HG03103 (cell line): ENCODE measurements around the gene MAP6.

ENCODE experiments used
- ATAC-seq: cut with Tn5 transposase; IDR thresholded peaks from one replicate; pipeline ENCODE4 v1.9.1; 2021; ENCODE audit warnings: low read depth; ENCODE audit not compliant: unreplicated experiment

MAP6 gene

DNA sequence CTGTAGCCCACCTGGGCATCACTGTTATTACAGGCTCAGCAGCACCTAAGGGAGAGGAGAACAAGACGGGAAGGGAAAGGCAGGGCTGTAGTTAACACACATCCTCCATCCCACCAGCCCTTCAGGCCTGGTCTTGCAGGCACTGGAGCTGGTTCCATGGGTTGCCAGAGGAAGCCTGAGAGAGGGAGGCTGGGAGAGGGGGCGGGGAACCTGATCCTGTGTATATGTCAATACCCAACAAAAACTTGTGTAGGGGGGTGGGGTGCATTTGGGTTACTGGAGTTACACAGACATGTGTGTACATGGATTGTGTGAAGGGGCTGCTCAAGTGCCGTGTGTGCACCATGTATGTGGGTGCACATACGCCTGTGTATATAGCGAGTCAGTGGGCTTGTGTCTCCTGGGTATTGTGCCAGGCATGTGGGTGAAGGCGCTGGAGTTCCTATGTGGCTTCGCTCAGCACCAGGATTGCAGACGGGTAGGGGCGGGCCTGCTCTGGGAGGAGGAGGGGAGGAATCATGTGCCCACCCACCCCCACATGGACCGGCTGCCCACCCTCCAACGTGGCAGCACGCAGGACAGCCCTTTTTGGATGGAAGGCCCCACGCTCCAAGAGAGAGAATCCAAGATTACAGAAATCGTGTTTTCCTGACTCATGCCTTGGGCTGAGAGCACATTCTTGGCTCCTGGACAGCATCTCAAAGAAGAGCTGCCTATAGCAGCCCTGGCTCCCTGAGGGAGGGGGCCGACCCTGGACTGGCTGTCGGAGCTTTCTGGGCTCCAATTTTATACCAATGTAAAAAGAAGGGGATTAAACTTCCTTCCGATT, 111.0 kb downstream of the MAP6 start:
- ATAC-seq = no peak

DNA sequence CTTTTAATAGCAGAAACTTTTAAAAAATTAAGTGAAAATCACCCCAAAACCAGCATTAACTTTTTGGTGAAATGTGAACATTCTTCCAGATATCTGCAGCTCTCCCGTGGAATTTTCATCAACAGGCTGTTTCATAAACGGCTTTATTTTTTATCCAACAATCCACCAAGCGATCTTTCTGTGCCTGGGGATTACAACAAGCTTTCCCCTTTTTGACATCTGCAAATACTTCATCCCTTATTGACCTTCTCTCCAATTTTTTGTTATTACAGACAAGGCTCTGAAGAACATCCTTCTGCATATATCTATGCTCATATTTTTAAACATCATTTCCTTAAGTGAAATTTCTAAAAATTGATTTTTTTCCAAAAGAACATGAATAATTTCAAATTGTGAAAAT, 112.6 kb downstream of the MAP6 start:
- ATAC-seq = no peak

DNA sequence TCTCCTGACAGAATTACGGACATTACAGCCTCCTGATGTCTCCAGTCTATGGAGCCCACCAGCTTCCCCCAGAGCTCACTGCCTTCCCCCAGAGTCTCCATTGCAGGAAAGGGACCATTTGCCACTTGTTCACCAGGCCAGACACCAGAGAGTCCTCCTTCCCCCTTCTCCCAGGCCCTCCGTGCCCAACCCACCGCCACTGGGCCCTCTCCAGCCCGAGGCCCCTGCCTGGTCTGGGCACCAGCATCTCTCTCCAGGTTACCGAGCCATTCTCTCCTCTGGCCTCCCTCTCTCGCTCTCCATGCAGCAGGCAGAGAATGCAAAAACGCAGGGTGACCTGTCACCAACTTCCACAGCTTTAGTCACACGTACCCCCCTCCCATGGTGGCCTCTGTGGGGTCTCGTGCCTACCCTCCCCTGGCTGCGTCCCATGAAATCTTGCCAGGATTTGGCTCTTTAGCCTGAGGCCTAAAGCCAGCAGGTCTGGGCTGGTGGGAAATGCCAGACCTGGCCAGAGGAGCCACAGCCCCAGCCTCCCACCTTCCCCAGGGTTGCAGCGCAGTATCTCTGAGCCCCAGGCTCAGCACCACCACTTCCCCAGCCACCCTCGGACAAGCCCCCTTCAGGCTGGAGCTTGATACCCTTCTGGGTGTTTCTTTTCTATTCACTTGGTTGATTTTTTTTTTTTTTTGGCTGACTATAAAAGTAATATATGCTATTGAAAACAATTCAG, 113.6 kb downstream of the MAP6 start:
- no peak for ATAC-seq

DNA sequence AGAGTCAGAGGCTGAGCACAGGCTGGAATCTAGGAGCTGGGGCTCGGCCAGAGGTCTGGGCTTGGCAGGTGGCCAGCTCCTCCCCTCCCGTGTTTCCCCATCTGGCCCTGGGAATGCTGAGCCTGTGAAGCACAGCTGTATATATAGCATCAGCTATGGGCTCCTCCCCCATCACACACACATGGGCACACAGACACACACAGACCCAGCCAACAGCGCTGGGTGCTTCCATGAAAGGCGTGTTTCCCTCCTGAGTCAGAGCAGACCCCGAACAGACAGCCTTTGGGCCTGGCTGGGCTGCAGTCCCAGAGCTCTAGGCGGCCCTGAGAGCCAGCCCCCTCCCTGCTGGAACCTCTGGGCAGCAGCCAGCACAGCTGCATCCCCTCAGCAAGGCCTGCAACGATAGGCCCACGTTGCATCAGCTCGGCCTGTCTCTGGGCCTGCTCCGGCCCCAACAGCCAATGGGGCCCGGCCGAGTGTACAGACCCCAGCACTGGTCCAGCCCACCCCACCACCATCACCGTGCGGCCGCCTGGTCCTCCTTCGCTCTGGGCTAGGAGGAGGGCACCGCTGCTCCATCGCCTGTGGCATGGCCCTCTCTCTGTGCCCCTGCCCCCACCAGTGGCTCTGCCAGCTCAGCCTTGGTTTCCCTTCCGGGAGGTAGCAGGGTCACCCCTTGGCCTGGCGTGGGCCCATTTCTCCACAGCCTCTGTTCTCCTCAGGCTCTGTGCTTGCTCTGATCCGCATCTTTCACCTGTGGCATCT, 114.4 kb downstream of the MAP6 start:
- ATAC-seq = no peak

DNA sequence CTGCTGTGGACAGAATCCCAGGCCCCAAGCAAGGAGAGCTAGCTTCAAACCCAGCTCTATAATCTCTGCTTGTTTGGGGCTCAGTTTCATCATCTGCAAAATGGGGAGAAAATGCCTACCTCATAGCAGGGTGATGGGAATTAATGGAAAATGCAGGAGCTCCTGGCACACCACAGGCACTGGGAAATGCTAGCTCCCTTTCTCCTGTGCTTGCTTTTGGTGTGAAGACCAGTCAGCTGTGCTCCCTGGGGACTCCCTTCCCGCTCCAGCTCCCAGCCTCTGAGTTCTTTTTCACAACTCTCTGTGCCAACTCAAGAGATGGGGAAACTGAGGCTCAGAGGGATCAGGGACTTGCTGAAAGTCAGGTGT, 115.0 kb downstream of the MAP6 start:
- no peak for ATAC-seq

DNA sequence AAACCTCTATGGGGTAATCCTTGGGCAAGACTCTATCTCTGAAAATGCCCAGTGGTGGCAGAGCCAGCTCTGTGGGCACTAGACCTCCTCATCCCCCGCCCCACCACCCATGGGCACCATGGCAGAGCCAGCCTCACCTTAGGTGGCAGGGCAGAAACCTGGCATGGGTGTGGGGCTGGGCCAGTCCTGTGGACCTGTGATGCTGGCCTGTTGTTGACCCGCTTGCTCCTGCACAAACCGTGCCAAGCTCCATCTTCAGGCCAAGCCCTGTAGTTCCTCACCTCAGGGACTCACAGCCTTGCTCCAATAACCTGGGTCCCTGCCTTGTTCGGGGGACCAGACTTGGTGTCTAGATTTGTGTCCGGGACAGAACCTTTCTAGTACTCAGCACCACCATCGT, 115.7 kb downstream of the MAP6 start:
- no peak for ATAC-seq

DNA sequence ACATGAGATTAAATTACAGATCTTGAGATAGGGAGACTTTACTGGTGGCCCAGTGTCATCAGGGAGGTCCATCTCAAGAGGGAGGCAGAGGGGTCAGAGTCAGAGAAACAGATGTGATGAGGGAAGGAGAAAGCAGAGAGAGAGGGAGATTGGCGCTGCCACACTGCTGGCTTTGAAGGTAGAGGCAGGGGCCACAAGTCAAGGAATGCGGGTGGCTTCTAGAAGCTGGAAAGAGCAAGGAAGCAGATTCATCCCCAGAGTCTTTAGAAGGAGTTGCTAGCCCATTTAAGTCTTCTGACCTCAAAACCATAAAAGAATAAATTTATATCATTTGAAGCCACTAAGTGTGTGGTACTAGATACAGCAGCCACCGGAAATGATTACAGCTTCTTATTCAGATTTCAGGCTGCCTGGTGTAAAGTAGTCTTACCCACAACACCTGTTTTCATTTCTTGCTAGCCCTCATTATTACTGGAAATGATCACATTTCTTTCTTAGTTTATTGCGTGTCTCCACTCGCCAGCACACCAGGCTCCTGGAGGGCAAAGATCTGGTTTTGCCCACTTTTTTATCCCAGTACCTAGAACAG, 119.4 kb downstream of the MAP6 start:
- ATAC-seq = no peak

DNA sequence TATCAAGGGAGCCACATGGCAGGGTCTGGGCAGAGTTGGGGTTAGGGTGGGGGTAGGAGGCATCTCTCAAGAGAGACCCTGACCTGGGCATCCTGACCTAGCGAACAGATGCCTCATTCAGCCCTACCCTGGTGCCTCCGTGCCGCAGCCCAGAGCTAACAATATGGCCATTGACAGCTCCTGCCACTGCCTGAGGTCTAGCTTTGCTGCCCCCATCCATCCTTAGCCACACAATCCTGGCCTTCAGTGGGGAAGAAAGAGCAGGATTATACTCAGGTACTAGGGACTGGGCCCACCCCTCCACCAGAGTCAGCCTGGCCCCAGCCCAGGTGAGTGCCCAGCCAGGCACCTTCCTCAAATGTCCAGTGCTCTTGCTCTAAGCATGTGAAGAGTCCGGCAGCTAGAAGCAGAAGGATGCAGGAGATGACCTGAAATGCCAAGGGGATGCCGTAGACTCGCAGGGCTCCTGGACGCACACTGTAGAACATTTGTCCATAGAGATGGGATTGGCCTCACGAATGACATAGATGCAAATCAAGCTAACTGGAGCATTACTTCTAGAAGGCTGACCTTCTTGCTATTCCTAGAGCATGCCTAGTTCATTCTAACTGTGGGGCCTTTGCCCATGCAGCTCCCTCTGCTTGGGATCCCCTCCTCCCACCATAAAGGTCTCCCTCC, 120.1 kb downstream of the MAP6 start:
- no peak for ATAC-seq

DNA sequence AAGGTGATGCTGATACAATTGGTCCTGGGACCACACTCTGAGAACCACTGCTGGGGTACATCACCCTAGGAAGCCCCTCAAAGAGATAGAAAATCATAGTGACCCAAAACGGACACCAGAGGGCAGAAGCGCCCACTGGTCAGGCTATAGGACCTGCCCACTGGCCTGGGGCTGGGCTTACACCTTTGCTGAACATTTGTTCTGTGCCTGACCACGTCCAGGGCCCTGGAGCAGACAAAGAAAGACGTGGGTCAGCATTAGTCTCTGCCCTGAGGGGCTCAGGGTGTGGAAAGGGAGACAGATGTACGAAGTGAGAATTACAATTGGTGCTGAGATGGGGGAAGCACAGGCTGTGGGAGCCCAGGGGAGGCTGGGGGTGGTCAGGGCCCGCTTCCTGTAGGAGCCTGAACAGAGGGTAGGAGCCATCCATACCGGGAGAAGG, 121.2 kb downstream of the MAP6 start:
- ATAC-seq = no peak

DNA sequence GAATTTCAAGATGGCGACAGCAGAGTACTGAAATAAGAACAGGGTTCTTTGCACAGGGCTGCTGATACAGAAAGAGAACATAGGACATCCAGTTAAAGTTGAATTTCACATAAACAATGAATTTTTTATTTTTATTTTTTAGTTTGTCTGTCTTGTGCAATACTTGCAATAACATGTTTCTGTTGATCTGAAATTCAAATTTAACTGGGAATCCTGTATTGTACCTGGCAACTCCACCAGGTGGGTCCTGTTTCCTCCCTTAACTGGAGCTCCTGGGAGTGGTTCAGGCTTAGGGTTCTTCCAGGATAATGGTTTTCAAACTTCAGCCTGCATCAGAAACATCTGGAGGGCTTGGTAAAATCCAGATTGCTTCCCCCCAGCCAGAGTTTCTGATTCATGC, 121.7 kb downstream of the MAP6 start:
- no peak for ATAC-seq

DNA sequence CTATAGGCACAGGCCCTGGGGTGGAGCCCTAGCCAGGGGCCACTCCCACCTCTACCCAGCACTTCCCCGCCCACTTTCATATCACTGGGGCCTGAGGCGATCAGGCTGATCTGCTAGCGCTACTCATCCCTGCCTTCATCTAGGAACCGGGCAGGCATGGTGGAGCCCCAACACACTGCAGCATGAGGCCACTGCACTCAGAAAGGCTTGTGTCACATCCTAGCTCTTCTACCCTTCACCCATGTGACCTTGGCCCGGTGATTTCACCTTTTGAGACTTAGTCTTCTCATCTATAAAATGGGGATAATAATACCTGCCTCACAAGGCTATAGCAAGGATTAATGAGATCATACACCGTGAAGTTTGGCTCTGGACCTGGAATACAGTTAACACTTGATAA, 125.0 kb downstream of the MAP6 start:
- ATAC-seq = no peak

DNA sequence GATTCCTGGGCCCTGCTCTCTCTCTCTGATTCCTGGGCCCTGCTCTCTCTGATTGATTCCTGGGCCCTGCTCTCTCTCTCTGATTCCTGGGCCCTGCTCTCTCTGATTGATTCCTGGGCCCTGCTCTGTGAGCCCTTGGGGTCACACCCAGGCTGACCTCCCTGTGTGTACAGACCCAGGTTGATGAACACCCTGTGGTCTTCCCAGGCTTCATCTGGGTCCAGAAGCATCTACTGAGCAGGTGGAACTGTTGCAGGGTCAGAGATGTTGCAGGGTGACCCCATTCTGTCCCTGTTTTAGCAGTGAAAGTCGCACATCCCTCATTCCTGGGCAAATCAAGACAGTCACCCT, 126.8 kb downstream of the MAP6 start:
- no peak for ATAC-seq

DNA sequence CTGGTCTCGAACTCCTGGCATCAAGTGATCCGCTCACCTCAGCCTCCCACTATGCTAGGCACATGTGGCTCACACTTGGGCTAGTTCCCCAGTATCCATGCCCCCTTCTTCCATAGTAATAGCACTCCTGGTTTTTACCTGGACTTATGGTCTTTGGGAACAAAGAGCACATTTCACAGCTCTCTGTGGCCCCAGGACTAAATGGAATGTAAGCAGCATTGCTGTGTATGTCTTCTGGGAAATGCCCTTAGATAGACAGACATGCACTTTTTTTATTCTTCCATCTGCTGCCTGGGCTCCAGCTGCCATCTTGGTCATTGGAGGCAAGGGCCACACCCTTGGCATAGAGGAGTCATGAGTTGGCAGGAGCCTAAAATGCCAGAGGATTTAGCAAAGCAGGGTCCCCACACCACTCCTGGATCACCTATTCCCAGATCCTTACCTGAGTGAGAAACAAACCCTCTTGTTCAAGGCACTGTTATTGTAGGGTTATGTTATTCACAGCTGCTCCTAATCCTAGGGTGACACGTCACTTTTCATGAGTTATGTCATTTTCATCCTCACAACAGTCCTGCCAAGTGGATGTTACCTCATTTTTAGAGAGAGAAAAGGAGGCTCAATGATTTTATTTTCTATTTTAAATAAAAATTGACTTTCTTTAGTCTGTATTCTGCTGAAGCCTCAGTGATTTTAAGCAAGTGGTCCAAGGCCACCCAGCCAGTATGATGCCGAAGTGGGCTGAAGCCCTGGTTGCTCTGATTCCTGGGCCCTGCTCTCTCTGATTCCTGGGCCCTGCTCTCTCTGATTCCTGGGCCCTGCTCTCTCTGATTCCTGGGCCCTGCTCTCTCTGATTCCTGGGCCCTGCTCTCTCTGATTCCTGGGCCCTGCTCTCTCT, 127.4 kb downstream of the MAP6 start:
- no peak for ATAC-seq

DNA sequence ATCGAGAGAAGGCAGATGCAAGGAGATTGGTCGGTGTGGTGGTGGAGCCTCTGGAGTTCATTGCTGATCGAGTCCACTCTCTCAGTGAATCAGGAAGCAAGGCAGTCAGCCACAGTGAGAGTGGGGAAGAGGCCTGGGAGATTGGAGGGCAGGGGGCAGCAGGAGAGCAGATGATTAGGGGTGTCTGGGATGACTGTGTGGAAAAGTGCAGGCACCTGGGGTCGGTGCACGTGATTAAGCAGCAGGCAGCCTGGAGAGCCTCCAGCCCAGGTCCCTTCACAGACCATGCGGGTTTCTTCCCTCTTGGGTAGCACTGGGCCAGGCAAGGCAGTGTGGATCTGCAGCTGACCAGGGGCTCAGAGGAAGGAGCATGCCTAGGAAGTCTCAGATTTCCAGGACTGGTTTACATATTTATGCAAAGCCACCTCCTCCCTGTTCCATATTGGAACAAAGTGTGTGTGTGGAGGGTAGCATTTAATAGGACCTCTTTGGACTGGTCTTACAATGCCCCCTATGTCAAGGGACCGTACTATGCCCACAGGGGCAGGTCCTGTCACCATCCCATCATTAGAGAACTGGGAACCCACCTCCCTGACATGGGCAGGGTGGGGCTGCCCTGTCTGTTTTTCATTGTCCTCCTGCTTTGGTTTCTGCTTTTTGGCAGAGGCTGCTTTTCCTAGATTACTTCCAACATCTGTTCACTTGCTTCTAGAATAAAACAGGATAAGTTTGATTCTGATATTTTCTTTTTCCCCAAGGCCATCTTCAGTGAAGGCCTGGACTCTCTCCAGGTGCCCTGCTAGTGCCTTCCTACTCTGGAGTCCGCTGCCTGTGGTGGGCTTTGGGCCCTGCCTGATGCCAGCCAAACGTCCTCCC, 129.1 kb downstream of the MAP6 start:
- no peak for ATAC-seq

DNA sequence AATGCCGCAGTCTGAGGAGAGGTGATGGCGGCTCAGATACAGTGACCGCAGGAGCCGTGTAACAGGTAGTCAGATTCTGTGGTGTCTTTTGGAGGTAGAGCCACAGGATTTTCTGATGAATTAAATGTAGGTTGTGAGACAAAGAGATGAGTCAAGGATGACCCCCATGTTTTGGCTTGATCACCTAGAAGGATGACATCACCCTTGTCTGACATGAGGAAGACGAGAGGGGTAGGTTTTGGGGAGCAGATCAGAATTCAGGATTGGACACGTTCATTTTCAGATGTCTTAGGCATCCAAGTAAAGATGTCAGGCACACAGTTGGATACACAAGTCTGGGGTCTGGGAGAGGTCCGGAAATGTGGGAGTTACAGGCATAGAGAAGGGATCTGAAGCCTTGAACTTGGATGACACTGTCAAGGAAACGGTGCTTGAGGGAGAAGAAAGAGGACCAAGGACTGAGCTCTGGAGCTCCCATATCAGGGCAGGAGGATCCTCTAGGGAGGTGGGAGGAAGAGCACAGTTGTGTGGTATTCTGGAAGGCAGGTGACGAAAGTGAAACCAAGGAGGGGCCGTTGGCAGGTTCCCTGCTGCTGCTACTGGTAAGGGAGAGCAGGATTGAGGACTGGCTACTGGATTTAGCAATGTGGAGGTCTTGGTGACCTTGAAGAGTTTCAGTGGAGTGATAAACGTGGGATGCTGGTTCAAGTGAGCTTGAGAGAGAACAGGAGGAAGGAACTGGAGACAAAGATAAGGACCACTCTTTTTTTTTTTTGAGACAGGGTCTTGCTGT, 130.5 kb downstream of the MAP6 start:
- no peak for ATAC-seq

DNA sequence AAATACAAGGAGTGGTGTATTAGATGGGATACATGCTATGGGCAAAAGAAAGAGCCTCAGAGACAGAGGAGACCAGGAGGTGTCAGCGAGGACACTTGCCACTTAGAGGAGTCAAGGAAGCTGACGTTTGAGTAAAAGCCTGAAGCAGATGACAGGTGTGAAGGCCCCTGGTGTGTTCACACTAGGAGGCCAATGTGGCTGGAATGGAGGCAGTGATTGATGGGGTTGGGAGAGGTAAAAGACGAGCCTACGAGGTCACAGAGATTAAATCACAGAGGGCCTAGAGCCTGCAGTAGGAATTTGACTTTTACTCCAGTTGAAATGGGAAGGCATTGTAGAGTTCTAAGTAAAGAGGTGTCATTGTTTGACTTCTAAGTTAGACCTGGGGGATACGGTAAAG, 131.1 kb downstream of the MAP6 start:
- no peak for ATAC-seq
